ENCODE results near the gene TPH1.

The TPH1 gene

DNA sequence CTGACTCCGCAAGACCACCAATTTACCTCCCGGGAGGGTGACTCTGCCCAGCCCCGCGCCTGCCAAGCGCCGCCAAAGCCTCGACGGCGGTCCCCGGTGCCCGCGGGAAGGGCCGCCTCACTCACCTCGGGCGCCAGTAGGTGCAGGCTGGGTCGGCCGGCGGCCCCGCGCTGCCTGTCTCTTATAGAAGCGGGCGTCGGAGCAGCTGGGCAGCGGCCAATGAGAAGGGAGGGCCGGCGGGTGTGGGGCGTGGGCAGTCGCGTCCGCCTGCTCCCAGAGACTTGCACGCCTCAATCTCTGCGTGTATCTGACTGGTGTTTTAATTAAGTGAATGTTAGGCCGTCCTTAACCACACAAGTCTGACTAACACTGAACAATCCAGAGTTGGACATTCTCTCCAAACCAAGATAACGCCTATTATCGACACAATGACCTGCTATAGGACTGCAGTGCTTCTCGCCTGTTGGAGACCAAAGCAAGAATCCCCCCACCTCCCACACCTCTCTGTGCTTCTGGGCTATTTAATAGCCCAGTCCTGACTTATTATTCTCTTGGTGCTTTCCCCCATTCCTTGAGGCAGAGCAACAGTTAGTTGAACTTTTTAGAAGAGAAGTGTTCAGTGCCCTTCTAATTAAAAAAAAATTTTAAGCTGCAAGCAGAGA is at the start of gene TPH1:
Gene TPH1, minus strand, starts transcription at position 154 of the 662 bp plus-strand sequence. CDS start 5,507 bp downstream, outside the sequence.
- DNase-seq (ENCODE audit: low spot score): no peak
- FAIRE-seq: no peak

- FAIRE-seq (no peak), DNase-seq (ENCODE audit: low spot score) (no peak)
These were observed 47.9 kb upstream of the TPH1 start for GRCh38 chr11:18093959-18094358.

DNA sequence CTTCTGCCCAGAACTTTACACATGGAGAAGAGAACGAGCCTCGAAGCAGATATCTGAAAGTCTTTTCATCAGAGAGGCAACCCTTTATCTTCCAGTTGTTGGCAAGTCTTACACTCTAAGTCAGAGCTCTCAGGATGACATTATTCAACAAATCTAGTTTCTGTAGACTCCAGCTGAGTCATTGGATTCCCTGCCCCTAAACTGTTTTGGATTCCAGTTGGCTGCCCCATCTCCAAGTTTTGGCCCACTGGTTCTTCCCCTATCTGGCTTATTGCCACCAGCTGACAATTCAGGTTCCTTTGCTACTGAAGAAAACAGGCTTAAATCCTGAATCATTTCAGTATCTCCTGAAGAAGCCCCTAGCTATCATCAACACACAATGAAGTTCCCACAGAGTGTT is 45.7 kb upstream of the TPH1 start:
- FAIRE-seq (no peak), DNase-seq (ENCODE audit: low spot score) (no peak)

GRCh38 chr11:18088966-18089365 is 42.9 kb upstream of the TPH1 start:
- FAIRE-seq: no peak
- no peak for DNase-seq (ENCODE audit: low spot score)

- FAIRE-seq: no peak
These were observed 42.3 kb upstream of the TPH1 start for GRCh38 chr11:18088366-18088765.

DNA sequence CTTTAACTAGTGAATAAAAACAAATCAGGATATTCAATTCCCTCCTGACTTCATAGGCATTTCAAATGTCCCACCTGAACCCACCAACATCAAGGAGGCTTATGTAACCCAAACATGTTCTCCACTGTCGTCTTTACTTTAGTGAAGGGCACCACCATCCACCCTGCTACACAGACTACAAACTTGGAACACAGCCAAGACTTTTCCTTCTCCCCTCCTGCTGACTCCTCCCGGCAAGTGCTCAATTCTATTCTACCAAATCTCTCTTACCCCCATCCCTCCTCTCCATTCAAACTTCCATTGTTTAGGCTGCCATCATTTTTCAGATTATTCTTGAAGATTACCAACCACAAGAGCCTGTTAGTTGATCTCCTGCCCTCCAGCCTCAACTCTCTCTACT is 35.5 kb upstream of the TPH1 start:
- DNase-seq (ENCODE audit: low spot score) (no peak), FAIRE-seq (no peak)

More at GRCh38 chr11:18088366-18088765, 42.3 kb upstream of the TPH1 start:
- no peak for DNase-seq (ENCODE audit: low spot score)

- no peak for FAIRE-seq
- DNase-seq (ENCODE audit: low spot score): no peak
These were observed 34.4 kb upstream of the TPH1 start for GRCh38 chr11:18080451-18080850.

GRCh38 chr11:18078909-18079308 is 32.8 kb upstream of the TPH1 start:
- DNase-seq (ENCODE audit: low spot score) (no peak), FAIRE-seq (no peak)

GRCh38 chr11:18075444-18075843 is 29.4 kb upstream of the TPH1 start:
- FAIRE-seq: no peak
- DNase-seq (ENCODE audit: low spot score): no peak

DNA sequence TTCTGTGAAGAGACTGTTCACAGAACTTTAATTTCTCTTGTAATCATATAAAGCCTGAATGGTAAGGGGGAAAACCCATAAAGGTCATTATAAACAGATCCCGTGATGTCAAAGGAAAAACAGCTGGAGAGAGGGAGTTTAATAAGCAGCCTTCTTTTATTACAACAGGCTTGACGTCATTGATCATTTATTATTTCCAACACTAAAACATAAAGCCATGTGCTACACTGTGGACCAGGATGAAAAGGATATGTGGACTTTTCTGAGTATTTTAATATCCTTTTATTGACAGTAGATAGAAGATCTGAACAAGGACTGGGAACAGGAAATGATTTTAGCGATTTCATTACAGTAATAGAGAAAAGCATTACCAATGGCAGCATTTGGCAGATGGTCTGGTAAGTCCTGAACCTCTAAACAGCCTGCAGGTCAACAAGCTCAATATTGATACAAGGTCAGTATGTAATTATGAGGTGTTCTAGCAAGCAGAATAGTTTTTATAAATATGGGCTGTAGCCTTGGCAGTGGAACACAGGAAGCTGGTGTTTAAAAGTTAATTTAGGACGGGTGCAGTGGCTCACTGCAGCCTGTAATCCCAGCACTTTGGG is 25.1 kb upstream of the TPH1 start:
- FAIRE-seq (no peak), DNase-seq (ENCODE audit: low spot score) (no peak)

DNA sequence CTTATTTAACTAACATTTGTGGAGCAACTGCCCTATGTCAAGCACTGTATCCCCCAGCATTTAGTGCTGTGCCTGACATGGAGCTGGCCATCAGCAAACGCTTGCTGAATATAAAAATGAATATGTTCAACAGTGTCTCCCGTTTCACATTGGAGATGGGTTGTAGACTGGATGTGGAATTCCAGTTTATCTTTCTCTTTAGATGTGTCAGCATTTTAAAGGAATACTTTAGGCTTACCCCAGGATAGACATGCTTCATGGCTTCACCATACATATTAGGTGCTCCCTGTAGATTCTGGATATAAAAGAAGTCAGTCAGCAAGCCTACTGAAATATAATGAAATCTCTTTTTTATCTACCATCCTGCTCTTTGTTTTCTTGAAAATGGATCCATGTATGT is 21.3 kb upstream of the TPH1 start:
- FAIRE-seq (no peak), DNase-seq (ENCODE audit: low spot score) (no peak)

DNA sequence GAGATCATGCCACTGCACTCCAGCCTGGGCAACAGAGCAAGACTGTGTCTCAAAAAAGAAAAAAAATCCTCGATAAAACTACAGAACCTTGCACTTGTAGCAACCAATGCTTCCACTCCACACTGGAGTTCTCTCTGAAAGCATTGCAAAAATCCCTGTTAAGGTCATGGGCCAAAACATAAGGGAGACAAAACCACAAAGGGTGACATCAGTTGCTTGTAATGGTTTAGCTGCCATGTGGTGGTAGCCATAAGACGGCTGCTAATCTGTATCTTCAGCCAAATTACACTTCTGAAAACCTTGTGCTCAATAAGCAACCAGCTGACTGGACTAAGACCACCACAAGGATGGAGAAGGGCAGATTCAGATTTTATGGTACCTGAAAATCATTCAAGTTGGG is 20.6 kb upstream of the TPH1 start:
- FAIRE-seq (no peak), DNase-seq (ENCODE audit: low spot score) (peak; percentile 7)

DNA sequence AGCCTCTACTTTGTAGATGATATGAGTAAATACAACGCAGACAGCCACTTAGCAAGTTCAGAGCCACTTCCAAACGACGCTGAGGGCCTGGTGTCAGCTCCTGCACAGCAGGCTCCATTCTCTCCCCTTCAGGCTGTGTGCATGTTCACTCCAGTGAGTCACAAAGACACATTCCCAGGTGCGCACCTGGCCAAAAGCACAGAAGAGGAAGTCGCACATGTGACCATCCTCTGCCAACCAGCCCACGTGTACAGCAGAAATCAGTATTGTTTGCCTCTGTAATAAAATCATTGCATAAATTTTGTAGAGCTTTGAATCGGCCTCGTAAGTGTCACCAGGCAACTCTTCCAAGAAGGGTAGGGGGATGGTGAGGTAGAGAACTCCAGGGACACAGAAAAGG is 19.5 kb upstream of the TPH1 start:
- no peak for DNase-seq (ENCODE audit: low spot score)

DNA sequence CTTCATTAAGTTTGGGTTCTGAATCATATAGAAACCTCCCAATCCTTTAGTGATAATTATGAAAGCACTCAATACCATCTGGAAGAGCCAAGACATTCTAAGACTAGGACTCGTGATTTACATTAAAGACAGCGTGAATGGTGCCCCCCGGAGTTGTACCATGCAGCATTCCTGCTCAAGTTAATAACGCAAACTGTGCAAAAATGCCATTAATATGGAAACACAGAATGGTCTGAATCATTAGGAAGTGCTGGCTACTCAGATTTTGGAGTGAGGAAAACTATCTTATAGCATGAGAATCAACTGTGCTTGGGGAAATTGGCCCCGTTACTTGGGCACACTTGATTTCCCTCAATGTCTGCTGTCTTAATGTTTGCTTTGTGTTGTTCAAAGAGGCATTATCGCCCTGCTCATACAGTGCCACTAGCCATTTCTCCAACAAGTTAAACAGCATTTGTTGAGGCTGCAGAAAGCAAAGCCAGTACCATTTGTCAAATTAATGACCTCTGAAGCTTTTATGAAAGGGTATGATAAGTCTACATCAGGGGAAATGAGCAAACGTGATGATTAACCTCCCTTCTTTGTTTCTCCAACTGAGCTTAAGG is 18.5 kb upstream of the TPH1 start:
- DNase-seq (ENCODE audit: low spot score) (no peak), FAIRE-seq (no peak)

More for the DNA sequence above, 19.5 kb upstream of the TPH1 start:
- no peak for FAIRE-seq

DNA sequence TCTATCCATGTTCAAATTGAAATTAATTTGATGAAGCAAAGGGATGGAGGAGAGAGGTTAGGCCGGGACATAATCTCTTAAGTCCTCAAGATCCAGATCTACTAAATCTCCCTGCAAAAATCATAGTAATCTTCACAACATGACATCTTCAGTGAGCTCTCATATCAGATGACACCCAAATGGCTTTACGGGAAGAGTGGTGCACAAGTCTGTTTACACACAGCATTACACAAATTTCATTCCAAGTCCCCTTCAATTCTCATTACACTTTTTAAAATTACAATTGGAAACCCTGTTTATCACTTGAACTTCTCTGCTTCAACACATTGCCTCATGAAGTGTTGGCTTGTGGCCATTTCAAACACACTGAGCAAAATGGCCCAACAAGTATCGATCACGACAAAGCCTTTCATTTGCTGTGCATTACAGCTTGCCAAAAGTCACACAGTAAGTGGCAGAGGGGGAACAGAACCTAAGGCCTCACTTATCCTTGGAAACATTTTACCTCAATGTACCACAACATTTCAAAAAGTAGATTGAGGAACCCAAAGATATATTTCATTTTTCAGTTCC is 17.9 kb upstream of the TPH1 start:
- no peak for DNase-seq (ENCODE audit: low spot score)

DNA sequence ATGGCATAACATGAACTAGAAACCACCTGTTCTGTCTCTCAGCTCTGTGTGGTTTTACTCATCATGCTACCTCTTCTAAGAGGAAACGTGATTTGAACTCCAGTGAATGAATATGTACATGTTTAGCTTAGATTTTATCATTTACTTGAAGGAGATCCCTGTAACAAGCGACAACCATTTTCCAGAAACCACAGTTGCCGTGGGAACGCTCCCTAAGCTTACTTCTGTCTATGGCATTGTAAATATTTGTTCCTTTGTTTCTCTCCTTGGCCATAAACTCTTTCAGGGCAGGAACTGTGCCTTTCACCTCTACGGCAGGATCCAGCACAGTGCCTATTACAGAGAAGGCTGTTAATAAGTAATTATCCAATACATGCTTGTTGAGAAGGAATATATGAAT is 17.1 kb upstream of the TPH1 start:
- FAIRE-seq (no peak), DNase-seq (ENCODE audit: low spot score) (no peak)

More for the DNA sequence above, 17.9 kb upstream of the TPH1 start:
- no peak for FAIRE-seq

- DNase-seq (ENCODE audit: low spot score): no peak
- FAIRE-seq: no peak
These were observed 15.3 kb upstream of the TPH1 start for GRCh38 chr11:18061351-18061750.

GRCh38 chr11:18056561-18057181 is 10.6 kb upstream of the TPH1 start:
- FAIRE-seq (no peak), DNase-seq (ENCODE audit: low spot score) (no peak)

GRCh38 chr11:18054511-18055103 is 8.5 kb upstream of the TPH1 start:
- FAIRE-seq (no peak), DNase-seq (ENCODE audit: low spot score) (no peak)

- DNase-seq (ENCODE audit: low spot score) (no peak), FAIRE-seq (no peak)
These were observed 4.8 kb upstream of the TPH1 start for GRCh38 chr11:18050848-18051247.

- DNase-seq (ENCODE audit: low spot score) (no peak), FAIRE-seq (no peak)
These were observed 9.6 kb downstream of the TPH1 start for GRCh38 chr11:18036456-18036855.

GRCh38 chr11:18027475-18027874 is 18.6 kb downstream of the TPH1 start:
- FAIRE-seq (no peak), DNase-seq (ENCODE audit: low spot score) (no peak)

Data from RCC 7860 (cell line).